HCT116 (cell line): ENCODE measurements around the gene BNC2. TPM values are rescaled to one million over a fixed set of nuclear protein-coding genes. Genes with fewer than 3 reads are reported as not detected.

ENCODE experiments used
- ATAC-seq: fragments of 200-7000 bp; cut with Tn5 transposase; 2 replicates; pipeline ENCODE4 v1.9.1; 2020; ENCODE audit warnings: mild to moderate bottlenecking, moderate library complexity
- BruUV-seq: library from RNA; stranded (reverse); fragments of 400-500 nt; replicated peaks from 2 replicates; lab custom pipeline; 2021; lab: Mats Ljungman, UMichigan
- CTCF ChIA-PET: fragments of 300-600 bp; sonication (Branson Sonifier 250); formaldehyde crosslinking; loops from one replicate; lab custom pipeline; 2021; ENCODE audit warnings: antibody characterized with exemption; lab: Charles Lee
- POLR2A ChIA-PET: fragments of 300-600, 350-600 bp; sonication (Branson Sonifier 250); formaldehyde crosslinking; loops from one replicate; lab custom pipeline; 2021; ENCODE audit warnings: antibody characterized with exemption; lab: Charles Lee
- RAD21 ChIA-PET, 2 experiments: fragments of 300-600 bp; sonication (Branson Sonifier 250); formaldehyde crosslinking; loops; one replicate each; lab custom pipeline; 2023; ENCODE audit warnings: low total read pairs in 2 of 2; ENCODE audit not compliant: uncharacterized antibody in 2 of 2, unreplicated experiment in 2 of 2, low non-redundant PET in 1 of 2; lab: Charles Lee
- DNase-seq: peaks from one replicate; pipeline ENCODE4 v3.0.0-alpha.2; 2010; ENCODE audit warnings: low read depth, low spot score
- H2AFZ ChIP-seq: fragments of 200-600 bp; shearing (Covaris generic), sonication (generic); 2 replicates; pipeline ENCODE4 v1.6.1; 2017; ENCODE audit warnings: low read depth, mixed run types, mixed read lengths, antibody characterized with exemption, low read length; ENCODE audit not compliant: poor library complexity, severe bottlenecking
- H3K27ac ChIP-seq: 2 replicates; pipeline ENCODE4 v1.5.1; 2012; ENCODE audit warnings: low read depth, low read length
- H3K27me3 ChIP-seq: fragments of 200-600 bp; sonication (generic); 2 replicates; pipeline ENCODE4 v1.6.1; 2016; ENCODE audit warnings: mixed run types, low read length, mixed read lengths; ENCODE audit not compliant: insufficient read depth
- H3K36me3 ChIP-seq, 2 experiments: fragments of 200-500 bp in 1 of 2; fragments of 200-600 bp in 1 of 2; sonication (Bioruptor generic) in 1 of 2; sonication (generic) in 1 of 2; 2 replicates each; pipeline versions ENCODE4 v1.5.1 to v1.6.1; 2014 to 2016; ENCODE audit warnings: low read length in 2 of 2, inconsistent platforms in 1 of 2, mixed read lengths in 1 of 2, mixed run types in 1 of 2; ENCODE audit not compliant: insufficient read depth in 2 of 2, control insufficient read depth in 1 of 2
- H3K4me1 ChIP-seq, 2 experiments: fragments of 200-600 bp in 1 of 2; sonication (generic) in 1 of 2; 2 replicates each; pipeline versions ENCODE4 v1.5.1 to v1.6.1; 2012 to 2017; ENCODE audit warnings: low read length in 2 of 2, inconsistent platforms in 1 of 2, mild to moderate bottlenecking in 1 of 2, mixed read lengths in 1 of 2, mixed run types in 1 of 2, moderate library complexity in 1 of 2; ENCODE audit not compliant: insufficient read depth in 2 of 2, control insufficient read depth in 1 of 2
- H3K4me2 ChIP-seq: fragments of 200-600 bp; sonication (generic); 2 replicates; pipeline ENCODE4 v1.6.1; 2017; ENCODE audit warnings: mixed run types, low read length, mixed read lengths
- H3K4me3 ChIP-seq, 2 experiments: fragments of 200-600 bp in 1 of 2; sonication (generic) in 1 of 2; replicated peaks in 1 of 2; 2 replicates each; pipeline ENCODE4 v1.5.1; 2011 to 2016; ENCODE audit warnings: low read length in 2 of 2, control low read depth in 1 of 2, low read depth in 1 of 2, mild to moderate bottlenecking in 1 of 2, mixed read lengths in 1 of 2, mixed run types in 1 of 2
- H3K79me2 ChIP-seq: fragments of 200-600 bp; sonication (generic); 2 replicates; pipeline ENCODE4 v1.6.1; 2017; ENCODE audit warnings: mild to moderate bottlenecking, mixed run types, low read length, moderate library complexity, mixed read lengths; ENCODE audit not compliant: insufficient read depth
- H3K9ac ChIP-seq: fragments of 200-600 bp; sonication (generic); 2 replicates; pipeline ENCODE4 v1.6.1; 2016; ENCODE audit warnings: low read length, mixed read lengths
- H3K9me2 ChIP-seq: fragments of 200-600 bp; sonication (generic), shearing (Covaris generic); 2 replicates; pipeline ENCODE4 v1.6.1; 2017; ENCODE audit warnings: mixed run types, mild to moderate bottlenecking, moderate library complexity; ENCODE audit not compliant: insufficient read depth
- H3K9me3 ChIP-seq, 2 experiments: fragments of 200-500 bp in 1 of 2; fragments of 200-600 bp in 1 of 2; sonication (Bioruptor generic) in 1 of 2; sonication (generic) in 1 of 2; 2 replicates each; pipeline ENCODE4 v1.6.1; 2014 to 2017; ENCODE audit warnings: low read length in 2 of 2, mixed read lengths in 2 of 2, inconsistent platforms in 1 of 2, low read depth in 1 of 2, mild to moderate bottlenecking in 1 of 2, mixed run types in 1 of 2, moderate library complexity in 1 of 2; ENCODE audit not compliant: control insufficient read depth in 1 of 2, insufficient read depth in 1 of 2
- H4K20me1 ChIP-seq: fragments of 200-600 bp; sonication (generic), shearing (Covaris generic); 2 replicates; pipeline ENCODE4 v1.6.1; 2017; ENCODE audit warnings: mixed run types, mild to moderate bottlenecking, moderate library complexity; ENCODE audit not compliant: insufficient read depth
- CBX3 ChIP-seq: IDR thresholded peaks from 2 replicates; pipeline ENCODE4 v1.6.1; 2012; ENCODE audit warnings: low read depth
- ELF1 ChIP-seq: IDR thresholded peaks from 2 replicates; pipeline ENCODE4 v1.6.1; 2012; ENCODE audit warnings: low read depth, borderline replicate concordance
- EZH2 ChIP-seq: fragments of 200-600 bp; sonication (generic); IDR thresholded peaks from 2 replicates; pipeline ENCODE4 v1.6.1; 2017; ENCODE audit warnings: antibody characterized with exemption, mixed run types
- EZH2phosphoT487 ChIP-seq: fragments of 200-600 bp; IDR thresholded peaks from 2 replicates; pipeline ENCODE4 v1.6.1; 2018; ENCODE audit warnings: antibody characterized with exemption, borderline replicate concordance
- FOSL1 ChIP-seq: IDR thresholded peaks from 2 replicates; pipeline ENCODE4 v1.6.1; 2012; ENCODE audit warnings: low read depth
- JUND ChIP-seq: IDR thresholded peaks from 2 replicates; pipeline ENCODE4 v1.6.1; 2012
- POLR2A ChIP-seq: IDR thresholded peaks from 2 replicates; pipeline ENCODE4 v1.7.0; 2011; ENCODE audit warnings: borderline replicate concordance; ENCODE audit not compliant: insufficient read depth, insufficient read length; ENCODE audit errors: extremely low read depth
- POLR2AphosphoS5 ChIP-seq: IDR thresholded peaks from 2 replicates; pipeline ENCODE4 v1.6.1; 2011; ENCODE audit warnings: mild to moderate bottlenecking, low read depth, low read length, moderate library complexity
- SRF ChIP-seq: IDR thresholded peaks from 2 replicates; pipeline ENCODE4 v1.6.1; 2012; ENCODE audit warnings: low read depth
- TCF7L2 ChIP-seq: IDR thresholded peaks from 2 replicates; pipeline ENCODE4 v1.7.0; 2011; ENCODE audit warnings: borderline replicate concordance, inconsistent platforms; ENCODE audit not compliant: insufficient read depth, insufficient read length; ENCODE audit errors: extremely low read depth
- YY1 ChIP-seq: IDR thresholded peaks from 2 replicates; pipeline ENCODE4 v1.6.1; 2011; ENCODE audit warnings: low read length, low read depth, moderate library complexity, mild to moderate bottlenecking; ENCODE audit not compliant: insufficient replicate concordance; ENCODE audit errors: extremely low read depth
- ZFX ChIP-seq: fragments of 450-650 bp; IDR thresholded peaks from 2 replicates; pipeline ENCODE4 v1.6.1; 2017
- intact Hi-C: fragments of 100-400 bp; cut with micrococcal nuclease; formaldehyde crosslinking; loops from 2 replicates; pipeline ENCODE4 v1.10.0; 2022
- total RNA-seq: library from RNA; stranded (reverse); gene quantifications from one replicate; pipeline ENCODE4 v1.2.1, GENCODE V29; 2021; ENCODE audit not compliant: unreplicated experiment
- TF ChIP-seq, protein P1 (sequence below): IDR thresholded peaks from 2 replicates; pipeline ENCODE4 v1.6.1; 2012
- TF ChIP-seq, protein P2 (sequence below): IDR thresholded peaks from 2 replicates; pipeline ENCODE4 v1.6.1; 2012
- TF ChIP-seq, protein P3 (sequence below): IDR thresholded peaks from 2 replicates; pipeline ENCODE4 v1.6.1; 2012; ENCODE audit warnings: low read depth

The BNC2 gene
- total RNA-seq, 1 experiment from 2014 or later, result 0.37 TPM

DNA sequence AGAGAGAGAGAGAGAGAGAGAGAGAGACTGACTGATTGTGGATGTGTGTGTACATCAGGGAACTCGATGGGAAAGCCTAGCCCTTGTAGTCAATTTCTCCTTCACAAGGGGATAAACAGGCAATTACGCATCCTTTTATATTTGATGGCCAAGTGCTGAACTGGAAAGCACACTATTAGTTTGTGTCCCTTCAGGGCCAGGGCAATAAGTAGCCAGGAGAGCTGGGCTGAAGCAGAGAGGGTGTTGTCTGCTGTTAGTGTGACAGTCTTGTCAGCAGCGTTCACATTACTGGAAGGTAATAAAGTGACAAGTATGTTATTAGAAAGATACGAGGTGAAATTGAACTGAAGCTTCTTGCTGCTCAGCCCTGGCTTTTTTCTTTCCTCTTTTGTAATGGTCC lies 457.7 kb downstream of the BNC2 start:
- H4K20me1 ChIP-seq, result no peaks in the 10 kb centered on the region
- ATAC-seq (no peak), DNase-seq (no peak)
- ChIA-PET CTCF (no interaction called here), RAD21 (no interaction called here), POLR2A (no interaction called here)
- BruUV-seq, result no TSS peak
- no peaks in the 10 kb centered on the region for H3K4me1 ChIP-seq
- intact Hi-C loops, result no loop called here
- H2AFZ ChIP-seq, result no peak overlapping the region
- H3K9me2 ChIP-seq, result no peaks in the 10 kb centered on the region
- H3K9me3 ChIP-seq, result no peaks in the 10 kb centered on the region
- peaks cover 52% of the 10 kb centered on the region for H3K27me3 ChIP-seq
- H3K9ac ChIP-seq, result no peak overlapping the region
- H3K4me3 ChIP-seq, result no peak overlapping the region
- no peaks in the 10 kb centered on the region for H3K36me3 ChIP-seq
- TF ChIP-seq EZH2phosphoT487 (no peak), SRF (no peak), ZFX (no peak), CBX3 (no peak), YY1 (no peak), POLR2AphosphoS5 (no peak), POLR2A (no peak), TCF7L2 (no peak), ELF1 (no peak), FOSL1 (no peak), EZH2 (no peak), JUND (no peak)
- TF ChIP-seq, protein P1, sequence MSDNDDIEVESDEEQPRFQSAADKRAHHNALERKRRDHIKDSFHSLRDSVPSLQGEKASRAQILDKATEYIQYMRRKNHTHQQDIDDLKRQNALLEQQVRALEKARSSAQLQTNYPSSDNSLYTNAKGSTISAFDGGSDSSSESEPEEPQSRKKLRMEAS, result no peak
- TF ChIP-seq, protein P2, sequence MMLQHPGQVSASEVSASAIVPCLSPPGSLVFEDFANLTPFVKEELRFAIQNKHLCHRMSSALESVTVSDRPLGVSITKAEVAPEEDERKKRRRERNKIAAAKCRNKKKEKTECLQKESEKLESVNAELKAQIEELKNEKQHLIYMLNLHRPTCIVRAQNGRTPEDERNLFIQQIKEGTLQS, result no peak
- TF ChIP-seq, protein P3, sequence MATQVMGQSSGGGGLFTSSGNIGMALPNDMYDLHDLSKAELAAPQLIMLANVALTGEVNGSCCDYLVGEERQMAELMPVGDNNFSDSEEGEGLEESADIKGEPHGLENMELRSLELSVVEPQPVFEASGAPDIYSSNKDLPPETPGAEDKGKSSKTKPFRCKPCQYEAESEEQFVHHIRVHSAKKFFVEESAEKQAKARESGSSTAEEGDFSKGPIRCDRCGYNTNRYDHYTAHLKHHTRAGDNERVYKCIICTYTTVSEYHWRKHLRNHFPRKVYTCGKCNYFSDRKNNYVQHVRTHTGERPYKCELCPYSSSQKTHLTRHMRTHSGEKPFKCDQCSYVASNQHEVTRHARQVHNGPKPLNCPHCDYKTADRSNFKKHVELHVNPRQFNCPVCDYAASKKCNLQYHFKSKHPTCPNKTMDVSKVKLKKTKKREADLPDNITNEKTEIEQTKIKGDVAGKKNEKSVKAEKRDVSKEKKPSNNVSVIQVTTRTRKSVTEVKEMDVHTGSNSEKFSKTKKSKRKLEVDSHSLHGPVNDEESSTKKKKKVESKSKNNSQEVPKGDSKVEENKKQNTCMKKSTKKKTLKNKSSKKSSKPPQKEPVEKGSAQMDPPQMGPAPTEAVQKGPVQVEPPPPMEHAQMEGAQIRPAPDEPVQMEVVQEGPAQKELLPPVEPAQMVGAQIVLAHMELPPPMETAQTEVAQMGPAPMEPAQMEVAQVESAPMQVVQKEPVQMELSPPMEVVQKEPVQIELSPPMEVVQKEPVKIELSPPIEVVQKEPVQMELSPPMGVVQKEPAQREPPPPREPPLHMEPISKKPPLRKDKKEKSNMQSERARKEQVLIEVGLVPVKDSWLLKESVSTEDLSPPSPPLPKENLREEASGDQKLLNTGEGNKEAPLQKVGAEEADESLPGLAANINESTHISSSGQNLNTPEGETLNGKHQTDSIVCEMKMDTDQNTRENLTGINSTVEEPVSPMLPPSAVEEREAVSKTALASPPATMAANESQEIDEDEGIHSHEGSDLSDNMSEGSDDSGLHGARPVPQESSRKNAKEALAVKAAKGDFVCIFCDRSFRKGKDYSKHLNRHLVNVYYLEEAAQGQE, result no peak
- no peaks in the 10 kb centered on the region for H3K79me2 ChIP-seq
- no peak overlapping the region for H3K27ac ChIP-seq
- H3K4me2 ChIP-seq, result no peak overlapping the region
